ENCODE data around the gene TMEM131. TPM values are rescaled to one million over a fixed set of nuclear protein-coding genes. Genes with fewer than 3 reads are reported as not detected.

TMEM131 gene
- total and polyA plus RNA-seq, 9 donors: 25.4 to 54.7 (median 41.6) TPM

DNA sequence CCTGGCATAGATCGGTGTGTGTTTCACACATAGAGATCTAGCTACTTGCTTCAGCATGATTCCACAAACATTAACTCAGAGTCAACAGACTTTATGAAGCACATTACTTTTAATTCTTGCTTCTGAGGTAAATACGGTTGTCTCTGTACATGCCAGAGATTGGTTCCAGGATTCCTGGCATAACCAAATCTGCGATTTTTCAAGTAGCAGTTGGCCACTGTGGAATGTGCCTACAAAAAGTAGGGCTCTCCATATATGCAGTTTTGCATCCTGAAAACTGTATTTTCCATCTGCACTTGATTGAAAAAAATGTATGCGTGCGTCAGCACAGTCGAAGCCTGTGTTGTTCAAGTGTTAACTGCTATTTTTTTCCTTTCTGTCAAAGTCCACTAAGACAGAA, 197.3 kb downstream of the TMEM131 start:
- Histone ChIP-seq H3K27me3 (ENCODE audit: control insufficient read depth, insufficient read depth, low read length) (no peaks in the 10 kb centered on the region), H3K27ac (ENCODE audit: low read length) (no peak overlapping the region), H3K4me1 (ENCODE audit: control insufficient read depth, insufficient read depth, low read length) (no peaks in the 10 kb centered on the region), H3K36me3 (ENCODE audit: control insufficient read depth, insufficient read depth, low read length) (peaks cover 12% of the 10 kb centered on the region), H3K4me3 (ENCODE audit: low read length) (no peak overlapping the region), H3K9me3 (replicated peaks; ENCODE audit: control insufficient read depth, low read depth, low read length) (no peaks in the 10 kb centered on the region)
- no peak for DNase-seq
- 92% methylated on average over 2 of the region's 6 CpGs for WGBS (ENCODE audit: insufficient coverage)

GRCh38 chr2:97797355-97797754, 198.4 kb downstream of the TMEM131 start:
- WGBS (ENCODE audit: insufficient coverage): no CpG with 5 or more reads among the region's 3 CpGs
- no peak overlapping the region for H3K27ac ChIP-seq (ENCODE audit: low read length)
- no peaks in the 10 kb centered on the region for H3K27me3 ChIP-seq (ENCODE audit: control insufficient read depth, insufficient read depth, low read length)
- peaks cover 20% of the 10 kb centered on the region for H3K36me3 ChIP-seq (ENCODE audit: control insufficient read depth, insufficient read depth, low read length)
- H3K4me3 ChIP-seq (ENCODE audit: low read length): no peak overlapping the region
- H3K9me3 ChIP-seq (replicated peaks; ENCODE audit: control insufficient read depth, low read depth, low read length): no peaks in the 10 kb centered on the region
- no peak for DNase-seq
- H3K4me1 ChIP-seq (ENCODE audit: control insufficient read depth, insufficient read depth, low read length): no peaks in the 10 kb centered on the region

DNA sequence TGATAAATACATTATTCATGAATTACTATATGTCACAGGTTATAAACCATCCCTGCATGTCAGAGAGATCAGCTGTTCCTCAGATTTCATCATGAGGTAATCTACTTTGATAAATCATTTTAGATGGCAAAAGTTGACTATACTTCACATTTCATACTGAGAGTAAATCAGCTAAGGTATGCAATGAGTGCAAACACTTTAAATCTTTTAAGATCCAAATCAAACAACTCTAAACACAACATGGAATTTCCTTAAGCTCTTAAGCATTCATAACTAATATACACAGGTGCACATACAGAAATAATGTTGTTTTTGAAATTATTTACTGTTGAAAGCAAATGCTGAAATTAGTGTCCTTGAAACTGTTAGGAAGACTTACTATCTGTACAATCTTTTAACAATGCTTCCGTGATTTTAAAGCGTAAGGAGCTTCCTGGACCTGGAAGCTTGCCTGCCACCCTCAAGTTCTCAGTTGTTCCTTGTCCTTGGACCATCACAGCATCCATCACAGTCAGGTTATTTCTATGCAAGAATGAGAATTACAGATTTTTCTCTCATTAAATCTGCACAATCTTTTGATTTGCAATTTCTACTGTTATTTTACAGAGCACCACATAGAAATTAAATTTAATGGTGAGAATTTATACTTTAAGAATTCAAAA, 199.2 kb downstream of the TMEM131 start:
- Histone ChIP-seq H3K36me3 (ENCODE audit: control insufficient read depth, insufficient read depth, low read length) (peaks cover 26% of the 10 kb centered on the region), H3K9me3 (replicated peaks; ENCODE audit: control insufficient read depth, low read depth, low read length) (no peaks in the 10 kb centered on the region), H3K4me1 (ENCODE audit: control insufficient read depth, insufficient read depth, low read length) (no peaks in the 10 kb centered on the region), H3K27me3 (ENCODE audit: control insufficient read depth, insufficient read depth, low read length) (no peaks in the 10 kb centered on the region), H3K27ac (ENCODE audit: low read length) (no peak overlapping the region), H3K4me3 (ENCODE audit: low read length) (no peak overlapping the region)
- no CpG with 5 or more reads among the region's 2 CpGs for WGBS (ENCODE audit: insufficient coverage)
- DNase-seq: no peak

GRCh38 chr2:97792416-97792815, 203.3 kb downstream of the TMEM131 start:
- DNase-seq: no peak
- Histone ChIP-seq H3K9me3 (replicated peaks; ENCODE audit: control insufficient read depth, low read depth, low read length) (no peaks in the 10 kb centered on the region), H3K27me3 (ENCODE audit: control insufficient read depth, insufficient read depth, low read length) (no peaks in the 10 kb centered on the region), H3K27ac (ENCODE audit: low read length) (no peak overlapping the region), H3K4me1 (ENCODE audit: control insufficient read depth, insufficient read depth, low read length) (no peaks in the 10 kb centered on the region), H3K36me3 (ENCODE audit: control insufficient read depth, insufficient read depth, low read length) (peaks cover 53% of the 10 kb centered on the region), H3K4me3 (ENCODE audit: low read length) (no peak overlapping the region)
- WGBS (ENCODE audit: insufficient coverage): 94% methylated on average over 12 of the region's 14 CpGs

- DNase-seq: no peak
- no peaks in the 10 kb centered on the region for H3K4me1 ChIP-seq (ENCODE audit: control insufficient read depth, insufficient read depth, low read length)
- WGBS (ENCODE audit: insufficient coverage): 94% methylated on average over 6 of the region's 7 CpGs
- no peak overlapping the region for H3K27ac ChIP-seq (ENCODE audit: low read length)
- H3K36me3 ChIP-seq (ENCODE audit: control insufficient read depth, insufficient read depth, low read length): peaks cover 59% of the 10 kb centered on the region
- no peak overlapping the region for H3K4me3 ChIP-seq (ENCODE audit: low read length)
- no peaks in the 10 kb centered on the region for H3K9me3 ChIP-seq (replicated peaks; ENCODE audit: control insufficient read depth, low read depth, low read length)
- H3K27me3 ChIP-seq (ENCODE audit: control insufficient read depth, insufficient read depth, low read length): no peaks in the 10 kb centered on the region
These were observed 206.6 kb downstream of the TMEM131 start for GRCh38 chr2:97788986-97789644.

GRCh38 chr2:97785818-97786217, 209.9 kb downstream of the TMEM131 start:
- no CpG with 5 or more reads among the region's 2 CpGs for WGBS (ENCODE audit: insufficient coverage)
- Histone ChIP-seq H3K27me3 (ENCODE audit: control insufficient read depth, insufficient read depth, low read length) (no peaks in the 10 kb centered on the region), H3K27ac (ENCODE audit: low read length) (no peak overlapping the region), H3K9me3 (replicated peaks; ENCODE audit: control insufficient read depth, low read depth, low read length) (no peaks in the 10 kb centered on the region), H3K4me1 (ENCODE audit: control insufficient read depth, insufficient read depth, low read length) (no peaks in the 10 kb centered on the region), H3K36me3 (ENCODE audit: control insufficient read depth, insufficient read depth, low read length) (peaks cover 41% of the 10 kb centered on the region), H3K4me3 (ENCODE audit: low read length) (no peak overlapping the region)
- no peak for DNase-seq

DNA sequence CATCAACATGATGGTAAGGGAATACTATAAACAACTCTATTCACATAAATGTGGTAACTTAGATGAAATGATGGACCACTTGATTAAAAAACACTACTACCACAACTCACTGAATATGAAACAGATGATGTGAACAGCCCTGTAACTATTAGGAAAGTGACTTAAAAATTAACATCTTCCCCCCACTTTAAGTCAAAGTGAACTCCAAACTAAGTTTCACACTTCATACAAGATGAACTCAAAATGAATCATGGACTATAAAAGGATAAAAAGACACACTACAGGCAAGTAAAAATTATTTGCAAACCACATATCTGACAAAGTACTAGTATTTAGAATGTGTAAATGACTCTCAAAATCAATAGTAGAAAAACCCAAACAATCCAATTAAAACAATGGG, 210.8 kb downstream of the TMEM131 start:
- no peaks in the 10 kb centered on the region for H3K4me1 ChIP-seq (ENCODE audit: control insufficient read depth, insufficient read depth, low read length)
- no peaks in the 10 kb centered on the region for H3K9me3 ChIP-seq (replicated peaks; ENCODE audit: control insufficient read depth, low read depth, low read length)
- no peak overlapping the region for H3K4me3 ChIP-seq (ENCODE audit: low read length)
- no peaks in the 10 kb centered on the region for H3K27me3 ChIP-seq (ENCODE audit: control insufficient read depth, insufficient read depth, low read length)
- no peak for DNase-seq
- H3K27ac ChIP-seq (ENCODE audit: low read length): no peak overlapping the region
- peaks cover 38% of the 10 kb centered on the region for H3K36me3 ChIP-seq (ENCODE audit: control insufficient read depth, insufficient read depth, low read length)

- Histone ChIP-seq H3K27me3 (ENCODE audit: control insufficient read depth, insufficient read depth, low read length) (no peaks in the 10 kb centered on the region), H3K4me1 (ENCODE audit: control insufficient read depth, insufficient read depth, low read length) (no peaks in the 10 kb centered on the region), H3K9me3 (replicated peaks; ENCODE audit: control insufficient read depth, low read depth, low read length) (no peaks in the 10 kb centered on the region), H3K4me3 (ENCODE audit: low read length) (no peak overlapping the region), H3K36me3 (ENCODE audit: control insufficient read depth, insufficient read depth, low read length) (peaks cover 27% of the 10 kb centered on the region), H3K27ac (ENCODE audit: low read length) (no peak overlapping the region)
- DNase-seq: no peak
- 77% methylated on average over 2 of the region's 4 CpGs for WGBS (ENCODE audit: insufficient coverage)
These were observed 213.8 kb downstream of the TMEM131 start for GRCh38 chr2:97781981-97782380.

DNA sequence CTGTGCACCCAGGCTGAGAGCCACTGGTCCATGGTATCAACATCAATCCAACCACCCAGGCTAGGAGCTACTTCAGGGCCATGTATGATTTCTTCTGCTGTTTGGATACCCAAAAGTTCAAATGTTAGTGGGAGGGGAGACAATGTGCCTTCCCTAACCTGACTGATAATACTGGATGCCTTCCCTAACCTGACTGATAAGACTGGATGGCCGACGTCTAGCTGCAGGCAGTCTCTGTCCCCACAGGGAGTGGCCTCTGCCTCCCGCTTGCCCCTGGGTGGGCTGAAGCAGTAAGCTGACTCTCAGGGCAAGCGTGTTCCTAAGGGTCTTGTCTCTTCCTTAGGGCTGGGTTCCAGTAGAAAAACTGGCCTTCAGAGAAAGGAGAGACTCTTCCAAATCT, 216.6 kb downstream of the TMEM131 start:
- no peaks in the 10 kb centered on the region for H3K4me1 ChIP-seq (ENCODE audit: control insufficient read depth, insufficient read depth, low read length)
- H3K27me3 ChIP-seq (ENCODE audit: control insufficient read depth, insufficient read depth, low read length): no peaks in the 10 kb centered on the region
- H3K36me3 ChIP-seq (ENCODE audit: control insufficient read depth, insufficient read depth, low read length): peaks cover 40% of the 10 kb centered on the region
- H3K9me3 ChIP-seq (replicated peaks; ENCODE audit: control insufficient read depth, low read depth, low read length): no peaks in the 10 kb centered on the region
- WGBS (ENCODE audit: insufficient coverage): 81% methylated on average over 4 of the region's 4 CpGs
- no peak overlapping the region for H3K4me3 ChIP-seq (ENCODE audit: low read length)
- H3K27ac ChIP-seq (ENCODE audit: low read length): no peak overlapping the region
- DNase-seq: no peak

DNA sequence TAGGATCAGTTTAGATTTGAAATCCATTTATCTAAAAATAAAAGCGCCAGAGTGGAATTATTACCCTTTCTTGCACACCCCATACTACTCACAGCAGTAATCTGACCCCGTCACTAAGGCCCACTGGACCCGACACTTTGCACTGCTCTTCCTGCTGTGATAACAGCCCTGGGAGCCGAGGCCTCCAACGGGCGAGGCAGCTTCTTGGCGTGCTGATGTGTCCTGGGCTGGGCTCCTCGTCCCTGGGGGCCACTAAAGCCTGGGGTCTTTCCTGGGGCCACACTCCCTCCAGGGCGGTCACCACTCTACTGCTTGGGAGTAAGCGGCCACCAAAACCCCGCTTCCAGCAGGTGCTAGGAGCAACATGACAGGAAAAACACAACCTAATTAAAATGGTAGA, 220.7 kb downstream of the TMEM131 start:
- DNase-seq: no peak
- Histone ChIP-seq H3K4me1 (ENCODE audit: control insufficient read depth, insufficient read depth, low read length) (no peaks in the 10 kb centered on the region), H3K27me3 (ENCODE audit: control insufficient read depth, insufficient read depth, low read length) (no peaks in the 10 kb centered on the region), H3K9me3 (replicated peaks; ENCODE audit: control insufficient read depth, low read depth, low read length) (no peaks in the 10 kb centered on the region), H3K4me3 (ENCODE audit: low read length) (no peak overlapping the region), H3K36me3 (ENCODE audit: control insufficient read depth, insufficient read depth, low read length) (peaks cover 56% of the 10 kb centered on the region), H3K27ac (ENCODE audit: low read length) (no peak overlapping the region)
- WGBS (ENCODE audit: insufficient coverage): 76% methylated on average over 8 of the region's 11 CpGs
